ENCODE results near the gene TMEM132D.

DNA sequence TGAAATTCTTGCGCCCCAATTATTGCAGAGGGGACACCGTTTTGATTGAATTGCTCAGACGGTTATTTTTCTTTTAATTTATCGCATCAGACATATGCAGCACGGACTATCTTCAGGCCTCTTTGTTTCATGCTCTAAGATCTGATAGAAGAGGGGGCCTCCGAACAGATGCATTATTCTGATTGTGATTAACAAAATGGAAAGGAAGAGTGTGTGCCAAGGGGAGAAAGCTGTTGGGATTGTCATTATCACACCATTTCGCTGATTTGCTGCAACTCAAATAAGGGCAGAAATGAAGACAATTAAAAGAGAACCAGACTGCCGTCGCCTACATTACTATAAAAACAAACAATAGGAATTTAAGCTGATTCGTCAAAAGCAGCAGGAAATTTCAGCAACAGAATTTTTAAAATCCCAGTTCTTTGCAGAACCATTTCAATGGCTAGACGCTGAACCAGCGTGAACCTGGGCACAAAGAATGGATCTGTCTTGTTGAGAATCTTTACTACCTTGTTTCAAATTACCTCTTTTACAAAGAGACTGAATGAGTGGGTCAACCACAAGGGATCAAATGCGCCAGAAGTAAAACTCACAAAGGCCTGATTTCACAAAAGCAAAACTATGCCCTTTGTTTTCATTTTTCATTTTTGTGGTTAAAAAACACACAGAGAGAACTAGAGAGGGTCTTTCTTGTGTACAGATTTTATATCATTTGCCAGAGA is 30.6 kb downstream of the TMEM132D start:
- TF ChIP-seq, protein P1, sequence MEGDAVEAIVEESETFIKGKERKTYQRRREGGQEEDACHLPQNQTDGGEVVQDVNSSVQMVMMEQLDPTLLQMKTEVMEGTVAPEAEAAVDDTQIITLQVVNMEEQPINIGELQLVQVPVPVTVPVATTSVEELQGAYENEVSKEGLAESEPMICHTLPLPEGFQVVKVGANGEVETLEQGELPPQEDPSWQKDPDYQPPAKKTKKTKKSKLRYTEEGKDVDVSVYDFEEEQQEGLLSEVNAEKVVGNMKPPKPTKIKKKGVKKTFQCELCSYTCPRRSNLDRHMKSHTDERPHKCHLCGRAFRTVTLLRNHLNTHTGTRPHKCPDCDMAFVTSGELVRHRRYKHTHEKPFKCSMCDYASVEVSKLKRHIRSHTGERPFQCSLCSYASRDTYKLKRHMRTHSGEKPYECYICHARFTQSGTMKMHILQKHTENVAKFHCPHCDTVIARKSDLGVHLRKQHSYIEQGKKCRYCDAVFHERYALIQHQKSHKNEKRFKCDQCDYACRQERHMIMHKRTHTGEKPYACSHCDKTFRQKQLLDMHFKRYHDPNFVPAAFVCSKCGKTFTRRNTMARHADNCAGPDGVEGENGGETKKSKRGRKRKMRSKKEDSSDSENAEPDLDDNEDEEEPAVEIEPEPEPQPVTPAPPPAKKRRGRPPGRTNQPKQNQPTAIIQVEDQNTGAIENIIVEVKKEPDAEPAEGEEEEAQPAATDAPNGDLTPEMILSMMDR (IDR thresholded peaks at IDR 0.05): no peak
- TF ChIP-seq POLR2A (IDR thresholded peaks at IDR 0.05): no peak
